GM19043 (cell line): Measurements from ENCODE around the gene ARHGEF3.

ENCODE experiments used
- ATAC-seq: cut with Tn5 transposase; IDR thresholded peaks from one replicate; pipeline ENCODE4 v1.9.1; 2021; ENCODE audit warnings: low read depth; ENCODE audit not compliant: unreplicated experiment

ARHGEF3 gene

DNA sequence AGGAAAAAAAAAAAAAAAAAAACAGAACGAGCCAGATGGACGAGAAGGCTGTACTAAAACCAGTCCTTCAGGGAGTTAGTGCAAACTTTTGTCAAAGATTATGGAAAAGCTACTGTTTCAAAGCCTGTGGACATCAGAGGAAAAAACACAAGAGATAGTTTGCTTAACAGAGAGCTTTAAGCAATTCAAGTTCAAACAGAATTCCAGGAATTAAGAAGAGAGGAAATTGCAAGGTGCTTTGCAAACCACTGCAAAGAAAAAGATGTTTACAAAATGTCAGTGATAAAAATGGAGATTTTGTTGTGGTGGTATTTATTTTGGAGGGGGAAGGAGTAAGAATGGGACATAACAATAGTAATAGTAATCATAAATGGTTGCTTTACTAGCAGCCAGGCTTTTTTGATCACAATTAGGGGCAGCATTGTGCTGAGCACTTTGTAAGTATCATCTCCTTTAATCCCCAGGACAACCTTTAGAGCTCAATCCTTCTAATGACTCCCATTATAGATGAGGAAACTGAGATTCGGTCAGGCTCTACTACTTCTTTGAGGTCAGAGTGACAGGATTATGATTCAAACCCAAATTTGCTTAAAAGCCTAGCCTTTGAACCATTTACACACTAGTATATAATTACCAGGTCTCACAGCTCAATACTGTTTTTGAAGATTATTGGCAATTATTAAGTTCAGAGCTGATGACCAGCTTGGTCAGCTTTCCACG lies 22.4 kb upstream of the ARHGEF3 start:
- no peak for ATAC-seq

DNA sequence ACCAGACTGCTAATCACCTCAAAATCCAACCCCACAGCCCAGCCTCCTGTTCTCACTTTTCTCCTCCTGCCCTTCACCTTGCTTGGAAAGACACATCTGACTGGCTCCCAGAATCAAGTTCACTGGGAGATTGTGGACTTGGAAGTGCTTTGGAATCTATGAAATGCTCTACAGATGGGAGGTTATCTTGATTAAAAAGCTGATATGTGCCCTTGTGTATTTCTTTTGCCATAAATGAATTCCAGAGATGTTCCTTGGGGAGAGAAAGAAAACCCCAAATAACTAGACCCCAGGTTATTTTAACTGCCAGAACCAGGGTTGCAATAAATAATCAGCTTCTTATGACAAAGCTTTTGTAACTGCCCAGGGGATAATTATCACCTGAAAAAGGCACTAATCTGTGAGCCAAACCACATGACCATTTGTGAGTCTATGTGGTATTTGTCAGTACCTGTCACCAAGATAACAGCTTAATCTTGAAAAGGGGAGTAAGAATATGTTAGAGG lies 21.7 kb upstream of the ARHGEF3 start:
- ATAC-seq, result no peak

DNA sequence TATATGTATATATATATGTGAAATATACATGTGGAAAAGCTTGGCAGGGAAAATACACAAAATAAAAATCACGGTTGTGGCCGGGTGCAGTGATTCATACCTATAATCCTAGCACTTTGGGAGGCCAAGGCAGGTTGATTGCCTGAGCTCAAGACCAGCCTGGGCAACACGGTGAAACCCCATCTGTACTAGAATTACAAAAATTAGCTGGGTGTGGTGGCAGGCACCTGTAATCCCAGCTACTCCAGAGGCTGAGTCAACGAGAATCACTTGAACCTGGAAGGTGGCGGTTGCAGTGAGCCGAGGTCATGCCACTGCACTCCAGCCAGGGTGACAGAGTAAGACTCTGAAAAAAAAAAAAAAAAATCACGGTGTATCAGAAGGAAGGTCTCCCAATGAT lies 20.8 kb upstream of the ARHGEF3 start:
- no peak for ATAC-seq

DNA sequence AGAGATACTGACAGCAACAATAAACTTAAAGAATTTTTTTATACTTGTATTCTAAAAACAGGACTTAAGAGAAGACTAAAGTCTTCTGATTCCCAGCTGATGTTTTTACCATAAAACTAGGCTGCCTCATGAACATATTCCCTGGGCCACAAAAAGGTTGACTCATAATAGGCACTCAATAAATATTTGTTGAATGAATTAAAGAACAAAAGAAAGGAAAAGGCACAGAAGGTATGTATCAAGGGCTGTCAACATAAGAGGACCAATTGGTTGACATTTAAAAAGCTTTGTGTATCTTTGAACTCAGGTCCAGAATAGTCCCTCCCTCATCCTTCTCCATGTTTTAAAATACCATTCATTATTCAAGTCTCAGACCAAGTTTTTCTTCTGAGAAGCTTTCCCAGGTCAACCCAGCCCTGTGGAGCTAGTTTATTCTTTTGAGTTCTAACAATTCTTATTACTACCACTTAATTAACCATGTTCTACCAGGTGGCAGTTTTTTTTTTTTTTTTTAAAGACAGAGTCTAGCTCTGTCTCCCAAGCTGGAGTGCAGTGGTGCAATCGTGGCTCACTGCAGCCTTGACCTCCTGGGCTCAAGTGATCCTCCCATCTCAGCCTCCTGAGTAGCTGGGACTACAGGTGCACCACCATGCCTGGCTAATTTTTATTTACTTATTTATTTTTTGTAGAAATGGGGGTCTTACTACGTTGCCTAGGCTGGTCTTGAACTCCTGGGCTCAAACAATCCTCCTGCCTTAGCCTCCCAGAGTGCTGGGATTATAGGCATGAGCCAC lies 17.5 kb upstream of the ARHGEF3 start:
- ATAC-seq, result no peak

DNA sequence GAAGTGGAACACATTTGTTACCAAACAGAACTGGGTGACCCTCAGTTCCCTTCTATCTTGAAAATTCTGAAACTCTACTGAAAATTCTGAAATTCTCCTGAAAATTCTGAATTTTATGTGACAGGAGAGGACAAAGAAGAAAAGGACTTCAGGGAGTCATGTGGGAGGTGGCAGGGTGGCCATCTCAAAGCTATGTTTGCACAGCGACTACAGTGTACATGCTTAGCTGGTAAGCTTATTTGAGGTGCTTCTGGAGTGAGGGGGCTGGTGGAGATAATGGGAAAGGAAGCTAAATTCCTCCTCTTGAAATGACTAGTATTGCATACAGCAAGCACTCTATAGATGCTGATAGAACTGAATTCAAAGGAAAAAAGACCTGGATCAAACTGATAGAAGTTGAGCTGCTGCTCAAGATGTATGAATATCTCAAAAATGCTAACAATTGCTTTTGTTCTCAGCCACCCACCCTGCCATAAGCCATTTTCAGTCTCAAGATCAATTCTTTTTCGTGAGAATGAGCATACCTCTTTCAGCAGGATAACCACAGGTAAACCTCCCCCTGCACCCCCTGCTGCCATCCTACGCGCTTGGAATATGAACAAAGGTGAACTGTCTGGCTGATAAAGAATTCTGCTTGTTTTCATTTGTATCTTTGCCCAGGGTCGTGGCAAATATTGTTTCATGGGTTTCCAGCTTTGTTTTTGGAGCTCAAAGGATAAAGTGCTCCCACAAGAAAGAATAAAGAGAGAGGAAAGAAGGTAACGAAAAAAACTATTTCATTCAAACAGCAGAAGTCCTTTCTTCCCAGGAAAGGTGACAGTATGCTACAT lies 16.6 kb upstream of the ARHGEF3 start:
- no peak for ATAC-seq

DNA sequence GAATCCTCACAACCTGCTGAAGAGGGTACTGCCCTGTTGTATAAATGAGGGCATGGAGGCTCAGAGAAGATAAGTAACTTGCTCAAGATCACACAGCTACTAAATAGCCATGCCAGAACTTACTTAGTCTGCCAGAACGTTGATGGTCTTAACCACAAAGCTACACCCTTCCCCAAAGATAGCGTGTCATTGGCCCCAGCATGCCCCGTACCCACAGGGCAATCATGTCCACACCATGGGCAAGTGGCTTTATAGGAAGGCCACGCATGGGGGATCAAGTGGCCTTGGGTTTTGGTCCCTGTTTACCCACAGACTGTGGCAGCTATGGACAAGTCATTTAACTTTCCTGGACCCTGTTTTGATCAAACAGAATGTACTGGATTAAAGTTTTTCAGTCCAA lies 15.9 kb upstream of the ARHGEF3 start:
- ATAC-seq, result no peak

DNA sequence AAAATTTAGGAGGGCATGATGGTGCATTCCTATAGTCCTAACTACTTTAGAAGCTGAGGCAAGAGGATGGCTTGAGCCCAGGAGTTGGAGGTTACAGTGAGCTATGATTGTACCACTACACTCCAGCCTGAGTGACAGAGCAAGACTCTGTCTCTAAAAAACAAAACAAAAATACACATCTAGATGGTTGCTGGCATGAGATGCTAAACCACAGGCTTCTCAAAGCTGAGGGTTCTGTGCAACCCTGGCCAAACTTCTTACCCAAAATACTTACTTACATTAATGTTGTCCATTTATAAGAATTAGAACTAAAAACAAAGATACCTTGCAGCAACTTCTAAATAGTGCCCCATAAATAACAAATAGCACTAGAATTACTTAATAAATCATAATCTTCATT lies 14.3 kb upstream of the ARHGEF3 start:
- ATAC-seq, result no peak

DNA sequence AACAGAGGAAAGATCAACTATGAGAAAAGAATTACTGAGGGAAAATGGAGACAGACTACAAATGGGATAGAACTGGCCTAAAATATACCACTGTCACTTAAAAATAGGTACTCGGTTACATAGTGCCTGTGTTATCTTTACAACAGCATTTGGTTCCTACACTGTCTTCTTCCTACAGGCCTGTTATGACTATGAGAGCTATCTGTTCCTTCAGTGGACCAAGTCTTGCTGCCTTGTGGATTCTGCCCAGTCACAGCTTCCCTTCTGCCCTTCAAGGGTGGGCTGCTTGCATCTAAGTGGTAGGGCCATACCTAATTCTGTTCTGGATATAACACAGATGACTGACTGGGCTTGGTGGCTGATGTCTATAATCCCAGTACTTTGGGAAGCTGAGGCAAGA lies 13.8 kb upstream of the ARHGEF3 start:
- no peak for ATAC-seq

DNA sequence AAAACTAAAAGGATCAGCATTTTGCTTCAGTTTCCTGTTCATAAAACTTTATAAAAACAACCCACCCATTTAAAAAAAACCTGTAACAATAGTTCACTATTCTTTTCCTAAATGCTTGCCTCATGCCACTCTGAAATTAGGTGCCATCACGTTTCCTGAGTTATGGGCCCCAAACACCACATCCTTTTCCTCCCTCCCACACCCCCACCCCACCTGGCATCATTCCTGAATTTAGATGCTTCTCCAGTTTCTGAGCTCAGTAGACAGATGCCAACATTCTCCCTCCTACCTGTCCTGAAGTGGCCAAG lies 11.9 kb upstream of the ARHGEF3 start:
- ATAC-seq, result no peak

DNA sequence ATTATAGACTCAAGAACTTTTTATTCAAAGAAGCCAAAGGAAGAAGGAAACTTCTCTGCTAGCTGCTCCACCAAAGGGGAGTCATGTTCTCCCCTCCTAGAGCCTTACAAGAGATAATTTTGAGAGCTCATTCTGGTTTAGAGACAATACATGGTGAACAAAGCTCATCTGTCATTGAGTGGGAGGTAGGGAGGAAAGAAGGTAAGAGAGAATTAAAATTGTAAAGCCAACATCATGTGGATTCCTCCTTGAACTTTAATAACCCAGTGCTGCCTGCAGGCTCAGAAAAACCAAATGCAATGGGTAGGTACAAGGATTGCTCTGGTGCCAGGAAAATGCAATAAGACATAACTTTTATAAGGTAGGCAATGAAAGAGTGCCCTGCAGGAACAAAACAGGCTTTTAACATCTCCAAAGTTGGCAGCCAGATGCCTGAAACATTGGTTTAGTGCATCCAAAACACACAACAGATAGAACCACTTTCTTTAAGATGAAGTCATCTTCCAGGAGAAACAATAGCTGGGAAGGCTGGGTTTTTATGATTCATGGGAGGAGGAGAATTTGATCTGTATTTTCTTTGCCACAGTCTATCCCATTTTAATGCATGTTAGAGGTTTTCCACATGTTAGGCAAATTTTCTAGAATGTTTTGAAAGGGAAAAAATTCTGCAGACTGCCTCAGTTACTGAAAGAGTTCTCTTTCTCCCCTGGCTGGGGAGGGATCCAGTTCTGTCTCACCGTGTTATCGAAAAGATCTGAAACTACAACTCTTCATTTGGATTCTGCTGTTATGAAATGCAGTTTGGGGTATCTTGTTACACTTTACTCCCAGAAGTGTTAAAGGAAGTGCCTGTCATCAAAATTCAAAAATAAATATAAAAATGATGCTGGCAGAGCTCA lies 11.3 kb upstream of the ARHGEF3 start:
- no peak for ATAC-seq

DNA sequence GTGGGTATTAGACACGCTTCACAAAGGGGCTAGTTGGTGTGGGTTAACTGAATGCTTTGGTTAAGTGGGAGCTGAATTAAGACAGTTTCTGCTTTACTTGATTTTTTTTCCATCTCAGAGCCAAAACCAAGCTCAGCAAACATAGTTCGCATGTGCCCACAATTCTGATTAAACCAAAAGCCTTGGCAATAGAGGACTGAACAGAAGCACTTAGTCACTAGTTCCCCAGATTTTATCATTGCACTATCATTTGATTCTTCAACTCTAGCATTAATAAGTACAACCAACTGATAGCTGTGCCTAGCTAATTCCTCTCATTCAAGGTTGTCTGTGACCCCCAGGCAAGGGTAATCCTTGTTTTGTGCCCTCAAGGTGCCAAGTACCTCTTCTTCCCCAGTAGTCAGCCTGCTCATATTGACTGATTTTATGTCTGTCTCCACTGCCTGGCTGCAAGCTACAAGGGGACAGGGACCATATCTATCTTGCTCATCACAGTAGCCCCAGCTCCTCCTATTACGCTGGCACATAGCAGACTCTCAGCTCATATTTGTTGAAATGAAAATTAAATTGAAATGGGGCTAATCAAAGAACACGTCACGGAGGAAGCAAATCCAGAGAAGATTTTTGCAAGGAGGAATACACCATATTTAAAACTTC lies 9.9 kb upstream of the ARHGEF3 start:
- ATAC-seq, result no peak

DNA sequence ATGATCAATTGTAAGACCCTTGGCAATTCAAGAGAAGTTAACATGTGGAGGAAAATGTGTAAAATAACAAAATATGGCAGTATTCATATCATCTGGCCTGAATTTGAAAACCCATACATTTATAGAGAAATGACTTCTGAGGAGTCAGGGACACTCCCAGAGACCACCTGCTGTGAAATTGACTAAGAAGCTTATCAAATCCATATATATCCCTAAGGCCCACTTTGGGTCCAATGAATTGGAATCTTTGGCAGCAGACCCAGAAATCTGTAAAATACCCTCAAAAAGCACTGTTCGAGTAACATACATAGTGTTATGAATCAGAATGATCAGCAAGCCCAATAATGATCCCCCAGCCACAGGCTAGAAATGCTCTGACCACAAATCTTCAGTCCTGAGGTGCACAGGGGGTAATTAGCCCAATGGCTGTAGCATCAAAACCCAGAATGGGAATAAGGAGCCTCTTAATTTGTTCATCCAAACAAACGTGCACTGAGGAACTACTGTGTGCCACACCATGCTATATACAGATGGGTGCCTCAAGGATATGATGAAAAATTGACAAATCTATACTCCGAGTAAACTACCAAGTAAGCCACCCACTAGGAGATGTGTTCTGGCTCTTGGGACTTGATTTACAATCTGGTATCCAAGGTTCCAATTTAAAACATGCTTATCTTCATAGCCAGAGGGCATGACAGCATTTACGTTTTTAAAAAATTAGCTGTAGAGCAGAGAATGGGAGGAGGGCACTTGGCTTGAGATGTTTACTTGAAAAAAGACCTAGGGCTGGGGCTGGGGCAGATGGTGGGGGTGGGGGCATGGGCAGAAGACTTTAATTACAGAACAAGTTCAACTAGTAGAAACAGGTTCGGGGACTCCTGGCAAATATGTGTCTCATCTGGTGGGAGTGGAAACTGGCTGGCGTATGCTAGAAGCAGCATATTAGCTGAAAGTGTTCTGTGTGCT lies 9.1 kb upstream of the ARHGEF3 start:
- ATAC-seq, result no peak

DNA sequence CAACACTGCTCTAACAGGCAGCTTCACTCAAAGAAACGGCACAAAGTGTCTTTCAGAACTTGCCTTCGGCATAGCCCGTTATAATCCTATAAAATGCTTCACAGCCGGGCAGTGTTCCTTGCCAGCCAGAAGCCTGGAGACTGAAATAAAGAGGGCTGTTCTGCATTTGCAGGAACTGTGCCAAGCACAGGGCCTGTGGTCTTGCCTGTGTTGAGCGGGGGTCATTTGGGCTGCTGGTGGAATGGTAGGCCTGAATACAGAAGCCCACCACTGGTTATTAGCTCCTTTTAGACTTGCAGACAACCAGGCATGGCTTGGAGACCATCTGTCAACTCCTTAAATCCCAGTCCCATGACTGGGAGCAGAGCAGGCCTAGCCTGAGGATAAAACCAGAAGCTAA lies 4.7 kb upstream of the ARHGEF3 start:
- no peak for ATAC-seq

DNA sequence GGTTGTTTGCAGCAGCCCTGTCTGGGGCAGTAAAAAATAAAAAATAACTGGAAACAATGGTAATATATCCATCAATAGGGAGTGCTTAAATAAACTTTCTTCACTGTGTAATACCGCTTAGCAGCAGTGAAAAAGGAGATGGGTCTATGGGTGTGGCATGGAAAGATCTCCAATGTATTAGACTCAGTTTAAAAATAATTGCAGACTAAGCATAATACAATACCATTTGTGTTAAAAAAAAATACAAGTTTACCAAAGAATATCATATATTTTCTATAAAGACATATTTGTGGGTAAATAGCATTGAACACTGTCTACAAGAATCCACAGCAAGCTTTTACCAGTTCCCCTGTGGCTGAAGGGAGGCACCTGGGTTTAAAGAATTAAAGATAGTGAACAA lies 1.0 kb upstream of the ARHGEF3 start:
- ATAC-seq, result no peak

DNA sequence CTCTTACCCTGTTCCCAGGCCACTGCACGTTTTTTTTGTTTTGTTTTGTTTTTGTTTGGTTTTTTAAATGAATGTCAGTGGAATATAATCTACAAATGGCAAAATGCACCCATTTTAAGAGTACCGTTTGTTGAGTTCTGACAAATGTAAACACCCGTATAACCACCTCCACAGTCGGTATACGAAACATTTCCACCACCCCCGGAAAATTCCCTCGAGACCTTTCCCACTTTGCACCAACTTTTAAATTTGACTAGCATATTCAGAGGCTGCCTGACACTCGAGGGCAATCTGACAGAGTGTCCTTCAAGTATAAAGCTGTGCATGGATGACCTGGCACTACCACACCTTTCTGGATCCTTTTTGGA lies 613 bp upstream of the ARHGEF3 start:
- no peak for ATAC-seq

DNA sequence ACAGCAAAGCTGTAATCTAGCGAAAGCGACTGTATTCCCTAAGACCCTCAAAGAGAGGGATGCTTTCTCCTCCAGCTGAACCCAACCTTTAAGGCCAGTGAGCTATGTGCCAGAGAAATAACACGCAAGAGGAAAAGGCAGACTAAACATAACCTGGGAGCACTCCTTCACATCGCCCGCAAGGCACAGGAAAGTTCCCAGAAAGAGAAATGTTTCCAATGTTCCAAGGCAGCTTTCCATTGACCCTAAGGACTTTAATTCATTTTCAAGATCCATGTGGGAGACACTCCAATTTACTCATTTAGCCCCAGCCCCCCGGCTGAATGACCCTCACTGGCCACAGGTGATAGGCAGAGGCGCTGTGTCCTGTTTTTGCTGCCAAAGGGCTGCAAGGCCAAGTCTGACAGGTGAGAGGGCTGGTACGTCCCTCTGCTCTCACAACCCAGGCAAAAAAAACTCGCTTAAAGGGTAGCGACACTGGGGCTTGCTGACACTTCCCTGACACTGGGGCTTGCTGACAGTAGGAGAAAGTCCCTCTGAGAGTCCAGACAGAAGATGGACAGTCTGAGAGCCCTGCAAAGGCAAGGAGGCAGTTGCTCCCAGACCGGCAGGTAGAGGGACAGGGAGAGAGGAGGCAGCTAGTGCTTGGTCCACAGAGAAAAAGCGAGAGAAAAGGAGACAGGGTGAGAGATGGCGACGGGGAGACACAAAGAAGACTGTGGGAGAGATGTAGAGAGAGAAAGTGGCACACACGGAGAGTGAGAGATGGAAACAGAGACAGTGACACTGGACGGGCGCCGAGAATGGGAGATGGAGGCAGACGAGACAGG lies 702 bp downstream of the ARHGEF3 start:
- peak; percentile 3 for ATAC-seq

DNA sequence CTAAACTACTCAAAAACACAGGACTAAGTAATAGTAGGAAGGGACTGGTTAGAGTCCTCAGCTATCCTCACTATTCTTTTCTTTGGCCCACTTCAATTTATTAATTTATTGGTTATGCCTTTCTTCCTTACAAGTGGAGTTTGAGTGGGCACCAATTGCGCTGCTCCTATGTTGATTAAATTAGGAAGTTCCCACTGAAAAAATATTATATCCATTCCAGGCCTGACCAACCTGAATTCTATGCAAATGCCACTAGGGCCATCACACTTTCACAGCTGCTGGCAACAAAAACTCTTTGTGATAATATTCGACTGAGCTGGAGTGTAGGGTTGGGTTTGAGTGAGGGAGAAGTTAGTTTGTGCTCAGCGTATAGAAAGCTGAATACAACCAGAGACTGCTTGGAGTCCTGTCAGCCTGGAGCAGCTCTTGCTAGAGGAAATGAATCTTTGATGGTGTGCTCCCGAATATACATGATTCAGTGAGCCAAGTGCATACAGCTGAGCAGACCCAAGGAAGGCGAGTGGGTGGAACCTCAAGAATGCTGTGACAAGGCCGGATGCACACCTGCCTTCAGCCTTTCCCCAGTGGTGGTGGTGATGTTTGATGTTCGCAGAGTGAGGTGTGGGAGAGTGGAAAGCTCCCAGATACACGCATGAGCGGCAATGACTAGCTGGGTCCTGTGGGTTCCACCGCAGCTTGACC lies 1.5 kb downstream of the ARHGEF3 start:
- no peak for ATAC-seq
